D721Med (cell line): Measurements from ENCODE around the gene ACE.
A peak's percentile ranks its signal among the peaks of the same experiment; 100 is the strongest.

Source experiments
- DNase-seq: peaks from one replicate; pipeline ENCODE4 v3.0.0; 2011; ENCODE audit warnings: low spot score; ENCODE audit not compliant: insufficient read length
- FAIRE-seq: peaks from 2 replicates; lab custom pipeline; 2011; peaks lifted over from hg19 to GRCh38; lab: Jason Lieb, UNC
- TF ChIP-seq, protein P1 (sequence below): IDR thresholded peaks from 2 replicates; pipeline ENCODE4 v1.5.1; 2012; ENCODE audit warnings: mild to moderate bottlenecking, control low read depth; ENCODE audit not compliant: insufficient read depth; ENCODE audit errors: missing control alignments

The ACE gene

DNA sequence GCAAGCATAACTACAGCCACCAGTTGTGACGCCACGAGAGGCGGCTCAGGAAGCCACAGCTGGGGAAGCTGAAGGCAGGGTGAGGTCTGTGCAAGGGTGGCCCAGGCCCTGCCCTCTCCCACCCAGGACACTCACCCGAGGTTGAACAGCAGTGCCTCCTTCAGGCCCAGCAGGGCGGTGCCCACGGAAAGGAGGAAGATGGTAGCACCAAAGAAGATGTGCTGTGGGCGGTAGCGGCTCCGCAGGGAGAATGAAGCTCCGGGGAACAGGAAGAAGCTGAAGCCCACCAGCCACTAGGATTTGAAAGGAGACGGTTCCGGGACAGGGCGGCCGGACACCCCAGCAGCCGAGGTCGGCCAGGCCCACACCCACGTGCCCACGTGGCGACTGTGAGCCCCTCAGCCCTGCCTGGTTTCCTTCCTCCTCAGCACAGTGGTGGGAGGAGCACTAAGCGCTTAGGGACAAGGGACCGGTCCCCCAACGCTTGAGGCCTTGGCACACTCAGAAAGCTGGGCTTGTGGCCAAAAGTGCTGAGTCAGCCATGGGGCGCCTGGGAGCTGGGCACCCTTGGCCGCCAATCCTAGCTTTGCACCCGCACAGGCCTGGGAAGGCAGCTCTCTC, 41.8 kb upstream of the ACE start:
- DNase-seq = no peak
- TF ChIP-seq, protein P1, sequence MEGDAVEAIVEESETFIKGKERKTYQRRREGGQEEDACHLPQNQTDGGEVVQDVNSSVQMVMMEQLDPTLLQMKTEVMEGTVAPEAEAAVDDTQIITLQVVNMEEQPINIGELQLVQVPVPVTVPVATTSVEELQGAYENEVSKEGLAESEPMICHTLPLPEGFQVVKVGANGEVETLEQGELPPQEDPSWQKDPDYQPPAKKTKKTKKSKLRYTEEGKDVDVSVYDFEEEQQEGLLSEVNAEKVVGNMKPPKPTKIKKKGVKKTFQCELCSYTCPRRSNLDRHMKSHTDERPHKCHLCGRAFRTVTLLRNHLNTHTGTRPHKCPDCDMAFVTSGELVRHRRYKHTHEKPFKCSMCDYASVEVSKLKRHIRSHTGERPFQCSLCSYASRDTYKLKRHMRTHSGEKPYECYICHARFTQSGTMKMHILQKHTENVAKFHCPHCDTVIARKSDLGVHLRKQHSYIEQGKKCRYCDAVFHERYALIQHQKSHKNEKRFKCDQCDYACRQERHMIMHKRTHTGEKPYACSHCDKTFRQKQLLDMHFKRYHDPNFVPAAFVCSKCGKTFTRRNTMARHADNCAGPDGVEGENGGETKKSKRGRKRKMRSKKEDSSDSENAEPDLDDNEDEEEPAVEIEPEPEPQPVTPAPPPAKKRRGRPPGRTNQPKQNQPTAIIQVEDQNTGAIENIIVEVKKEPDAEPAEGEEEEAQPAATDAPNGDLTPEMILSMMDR = no peak
- FAIRE-seq = no peak

- TF ChIP-seq, protein P1 = no peak
- no peak for DNase-seq
- FAIRE-seq = no peak
Measured at GRCh38 chr17:63435681-63436522, 41.0 kb upstream of the ACE start.

GRCh38 chr17:63436523-63437110, 40.2 kb upstream of the ACE start:
- FAIRE-seq (no peak), DNase-seq (no peak)
- TF ChIP-seq, protein P1 = peak; percentile 20

DNA sequence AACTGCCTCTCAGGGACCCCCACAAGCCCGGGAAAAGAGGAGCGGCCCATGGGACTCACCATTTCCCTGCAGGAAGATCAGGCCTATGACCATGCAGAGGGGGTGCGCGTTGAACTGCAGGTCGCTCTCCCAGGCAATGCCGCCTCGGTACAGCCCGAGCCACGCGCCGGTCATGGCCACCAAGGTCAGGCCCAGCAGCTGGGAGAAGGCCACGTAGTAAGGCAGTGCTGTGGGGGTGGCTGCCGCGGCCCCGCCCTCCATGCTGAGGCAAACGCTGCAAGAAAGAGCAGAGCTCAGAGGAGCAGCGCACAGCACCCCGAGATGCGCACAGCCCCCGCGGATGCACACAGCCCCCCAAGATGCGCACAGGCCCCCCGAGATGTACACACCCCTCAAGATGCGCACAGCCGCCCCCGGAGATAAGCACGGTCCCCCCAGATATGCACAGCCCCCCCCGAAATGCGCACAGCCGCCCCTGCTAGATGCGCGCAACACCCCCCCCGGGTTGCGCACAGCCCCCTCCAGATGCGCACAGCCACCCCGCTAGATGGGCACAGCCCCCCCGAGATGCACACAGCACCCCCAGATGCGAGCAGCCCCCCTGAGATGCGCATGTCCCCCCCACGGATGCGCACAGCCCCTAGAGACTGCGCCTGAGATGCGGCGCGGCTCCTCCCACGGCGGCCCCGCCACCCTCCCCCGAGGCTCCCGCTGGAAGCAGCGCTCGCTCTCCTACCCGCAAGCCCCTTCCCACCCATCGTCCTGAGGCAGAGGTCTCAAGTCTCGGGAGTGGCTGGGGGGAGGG, 39.4 kb upstream of the ACE start:
- FAIRE-seq = no peak
- TF ChIP-seq, protein P1 = no peak
- no peak for DNase-seq

DNA sequence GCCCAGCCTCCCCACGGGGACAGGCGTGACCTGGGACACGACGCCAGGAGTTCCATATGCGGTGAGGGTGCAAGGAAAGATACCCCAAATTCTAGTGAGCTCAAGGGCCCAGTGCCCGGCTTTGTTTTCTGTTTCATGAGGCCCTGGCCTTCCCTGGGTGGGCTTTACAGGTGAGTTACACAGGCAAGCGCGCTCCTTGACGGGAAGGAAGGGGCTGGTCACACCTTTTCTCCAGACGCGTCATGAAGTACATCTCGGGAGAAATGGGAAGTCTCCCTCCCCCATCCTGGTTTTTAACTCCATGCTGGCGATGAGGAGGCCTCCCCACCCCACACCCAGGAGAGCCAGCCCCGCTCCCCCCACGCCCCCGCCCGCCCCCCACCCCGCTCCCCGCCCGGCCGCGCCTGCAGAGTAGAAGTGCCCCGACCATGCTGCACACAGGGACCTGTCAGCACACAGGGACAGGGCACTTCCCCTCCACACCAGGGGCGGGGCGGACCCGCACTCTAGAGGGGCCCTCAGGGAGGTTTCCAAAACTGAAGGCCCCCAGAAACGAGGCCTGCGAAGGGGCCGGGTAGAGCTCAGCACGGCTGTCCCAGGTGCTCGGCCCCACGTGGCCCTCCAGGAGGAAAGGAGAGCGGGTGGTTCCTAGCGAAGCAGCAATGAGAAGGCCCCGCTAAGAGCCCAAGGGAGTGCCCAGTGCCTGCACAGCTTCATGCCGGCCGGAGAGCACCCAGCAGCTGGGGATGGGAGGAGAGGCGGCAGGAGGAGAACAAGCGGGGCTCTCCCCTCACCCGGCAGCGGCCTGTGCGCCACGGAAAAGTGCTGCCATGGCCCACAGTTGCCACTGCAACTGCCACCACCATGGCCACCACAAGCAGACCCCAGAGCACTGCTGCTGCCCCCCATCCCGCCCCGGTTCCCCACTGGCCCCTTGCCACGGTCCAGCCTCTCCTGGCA, 38.5 kb upstream of the ACE start:
- no peak for FAIRE-seq
- DNase-seq = no peak
- TF ChIP-seq, protein P1 = no peak

DNA sequence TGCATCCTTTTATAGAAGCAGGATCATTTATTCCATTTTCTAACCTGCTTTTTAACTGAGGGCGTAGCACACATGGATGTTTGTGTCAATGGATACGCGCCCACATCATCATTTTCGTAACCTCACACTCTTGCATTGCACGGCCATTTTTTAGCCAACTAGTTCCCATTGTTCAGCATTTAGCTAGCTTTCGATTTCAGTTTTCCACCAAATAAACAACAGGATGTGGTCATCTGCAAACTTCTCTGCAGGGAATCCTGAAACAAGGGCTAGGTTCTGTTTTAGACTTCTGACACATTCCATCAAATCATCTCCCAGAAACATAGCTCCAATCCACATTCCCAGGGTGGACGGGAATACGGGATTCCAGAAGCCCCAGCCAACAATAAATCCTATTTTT, 37.2 kb upstream of the ACE start:
- no peak for FAIRE-seq
- TF ChIP-seq, protein P1 = no peak
- DNase-seq = no peak
